Stimulated activated naive CD4-positive, alpha-beta T cell (primary cell): ENCODE data around the gene ARNT2.

Experiments used
- DNase-seq, 6 experiments: peaks; one replicate each; lab custom pipeline; 2025; lab: John Stamatoyannopoulos, UW

Gene ARNT2

GRCh38 chr15:80557441-80558234 lies 153.5 kb downstream of the ARNT2 start:
- no peak for DNase-seq

DNA sequence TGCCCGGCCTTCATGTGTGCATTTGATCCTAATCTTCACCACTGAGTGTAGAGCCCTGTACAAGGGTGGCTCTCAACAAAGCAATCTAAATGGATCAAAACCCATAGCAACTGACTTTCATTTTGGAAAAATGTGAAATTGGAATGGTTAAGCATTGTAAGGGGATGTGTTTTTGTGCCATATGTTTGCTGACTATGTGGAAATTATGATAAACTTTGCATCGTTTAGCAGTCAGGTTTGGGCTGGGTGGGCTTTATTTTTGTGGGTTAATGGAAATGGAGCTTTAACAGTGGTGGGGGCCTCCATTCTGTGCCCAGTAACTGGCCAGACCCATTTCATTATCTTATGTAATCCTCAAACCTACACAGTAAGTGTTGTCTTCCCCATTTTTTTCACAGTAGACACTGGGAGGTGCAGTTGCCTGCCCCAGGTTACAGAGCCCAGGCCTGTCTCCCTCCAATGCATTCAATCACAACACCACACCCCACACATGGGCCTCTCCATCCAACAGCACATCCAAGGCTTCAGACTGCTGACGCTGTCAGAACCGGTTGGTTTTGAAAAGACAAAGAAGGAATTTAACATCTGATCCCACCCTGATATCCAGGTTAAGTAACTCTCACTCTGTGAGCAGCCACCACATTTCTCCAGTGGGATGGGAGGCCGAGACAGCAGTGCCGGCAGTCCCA lies 154.6 kb downstream of the ARNT2 start:
- no peak for DNase-seq

DNA sequence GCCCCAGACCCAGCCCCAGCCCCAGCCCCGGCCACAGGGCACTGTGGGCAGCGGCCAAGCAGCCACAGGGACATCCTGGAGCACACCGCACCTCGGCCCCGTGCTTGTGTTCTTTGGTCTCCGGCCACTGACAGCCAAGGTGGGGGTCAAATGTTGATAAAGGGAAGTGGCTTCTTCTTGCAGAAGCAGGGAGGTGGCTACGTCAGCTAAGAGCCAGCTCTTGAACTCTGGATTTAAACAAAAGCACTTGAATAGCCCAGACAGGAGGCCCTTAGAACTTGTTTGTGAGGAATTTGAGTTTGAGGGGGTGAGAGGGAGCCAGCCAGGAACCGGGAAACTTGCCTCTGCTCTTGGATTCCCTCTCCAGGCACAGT lies 155.1 kb downstream of the ARNT2 start:
- DNase-seq = no peak

DNA sequence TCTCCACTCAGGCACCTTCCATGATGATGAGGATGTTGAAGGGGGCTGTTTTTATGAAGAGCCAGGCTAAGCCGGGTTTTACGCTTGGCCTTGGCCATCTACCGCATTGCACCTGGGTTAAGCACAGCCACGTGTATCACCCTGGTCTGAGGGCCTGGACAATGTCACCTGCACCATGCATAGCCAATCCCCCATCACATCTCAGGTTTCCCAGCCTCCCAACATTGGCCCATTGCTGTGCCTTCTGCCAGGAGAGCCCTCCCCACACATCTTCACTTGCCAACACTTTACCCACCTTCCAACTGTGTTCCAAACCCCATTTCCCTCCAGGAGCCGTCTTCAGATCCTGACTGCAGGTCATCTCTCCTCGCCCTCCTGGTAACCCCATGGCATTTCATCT lies 155.6 kb downstream of the ARNT2 start:
- no peak for DNase-seq

DNA sequence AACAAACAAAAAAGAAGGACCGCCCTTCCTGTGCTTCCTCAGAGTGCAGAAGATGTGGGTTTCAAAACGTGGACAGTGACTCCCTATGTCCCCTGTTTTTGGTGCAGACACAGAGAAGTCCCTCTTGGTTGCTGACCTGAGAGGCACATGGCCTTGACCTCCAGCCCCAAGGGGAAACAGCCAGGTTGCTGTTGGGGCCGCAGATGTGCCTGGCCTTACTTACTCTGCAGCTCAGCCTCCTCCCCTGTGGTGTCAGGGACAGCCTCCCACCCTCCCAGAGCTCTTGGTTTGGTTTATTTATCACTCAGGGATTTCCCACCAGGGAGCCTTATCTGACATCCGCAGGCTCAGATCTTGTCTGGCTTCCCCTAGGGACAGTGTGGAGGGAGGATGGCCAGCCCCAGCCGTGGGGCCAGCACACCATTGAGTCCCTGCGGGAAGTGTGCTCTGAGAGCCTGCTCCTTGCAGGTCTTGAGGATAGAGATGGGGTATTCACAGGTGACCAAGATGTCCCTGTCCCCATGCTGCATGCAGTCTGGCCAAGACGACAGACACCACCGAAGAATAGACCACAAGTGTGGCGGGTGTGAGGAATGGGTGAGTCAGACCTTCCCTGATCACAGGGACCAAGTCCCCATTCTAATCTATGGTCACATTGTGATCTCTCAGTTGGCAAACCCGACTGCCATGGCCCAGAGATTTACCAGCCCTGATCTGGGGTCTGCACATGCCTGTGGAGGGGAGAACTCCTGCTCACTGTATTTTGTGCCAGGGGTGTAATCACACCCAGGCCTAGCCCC lies 156.6 kb downstream of the ARNT2 start:
- DNase-seq = no peak

DNA sequence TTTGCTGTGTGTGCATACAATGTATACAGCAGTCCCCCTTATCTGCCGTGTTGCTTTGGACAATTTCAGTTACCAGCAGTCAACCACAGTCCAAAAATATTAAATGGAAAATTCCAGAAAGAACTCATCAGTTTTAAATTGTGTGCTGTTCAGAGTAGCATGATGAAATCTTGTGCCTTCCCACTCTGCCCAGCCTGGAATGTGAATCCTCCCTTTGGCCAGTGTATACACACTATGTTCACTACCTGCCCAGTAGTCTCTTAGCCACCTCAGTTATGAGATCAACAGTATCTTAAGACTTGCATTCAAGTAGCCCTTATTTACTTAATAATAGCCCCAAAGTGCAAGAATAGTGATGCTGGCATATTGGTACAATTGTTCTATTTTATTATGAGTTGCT lies 157.3 kb downstream of the ARNT2 start:
- DNase-seq = no peak

DNA sequence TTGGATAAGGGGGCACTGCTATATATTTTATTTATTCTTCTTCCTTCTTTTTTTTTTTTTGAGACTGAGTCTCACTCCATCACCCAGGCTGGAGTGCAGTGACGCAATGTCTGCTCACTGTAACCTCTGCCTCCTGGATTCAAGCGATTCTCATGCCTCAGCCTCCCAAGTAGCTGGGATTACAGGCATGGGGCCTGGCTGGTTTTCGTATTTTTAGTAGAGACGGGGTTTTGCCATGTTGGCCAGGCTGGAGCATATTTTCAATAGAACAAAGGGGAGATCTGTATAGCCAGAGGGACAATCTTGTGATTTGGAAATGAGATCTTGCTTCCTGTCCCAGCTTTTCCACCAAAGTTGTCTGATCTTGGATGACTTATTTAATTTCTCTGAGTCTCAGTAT lies 157.9 kb downstream of the ARNT2 start:
- DNase-seq = no peak

GRCh38 chr15:80562846-80563245 lies 158.7 kb downstream of the ARNT2 start:
- no peak for DNase-seq

DNA sequence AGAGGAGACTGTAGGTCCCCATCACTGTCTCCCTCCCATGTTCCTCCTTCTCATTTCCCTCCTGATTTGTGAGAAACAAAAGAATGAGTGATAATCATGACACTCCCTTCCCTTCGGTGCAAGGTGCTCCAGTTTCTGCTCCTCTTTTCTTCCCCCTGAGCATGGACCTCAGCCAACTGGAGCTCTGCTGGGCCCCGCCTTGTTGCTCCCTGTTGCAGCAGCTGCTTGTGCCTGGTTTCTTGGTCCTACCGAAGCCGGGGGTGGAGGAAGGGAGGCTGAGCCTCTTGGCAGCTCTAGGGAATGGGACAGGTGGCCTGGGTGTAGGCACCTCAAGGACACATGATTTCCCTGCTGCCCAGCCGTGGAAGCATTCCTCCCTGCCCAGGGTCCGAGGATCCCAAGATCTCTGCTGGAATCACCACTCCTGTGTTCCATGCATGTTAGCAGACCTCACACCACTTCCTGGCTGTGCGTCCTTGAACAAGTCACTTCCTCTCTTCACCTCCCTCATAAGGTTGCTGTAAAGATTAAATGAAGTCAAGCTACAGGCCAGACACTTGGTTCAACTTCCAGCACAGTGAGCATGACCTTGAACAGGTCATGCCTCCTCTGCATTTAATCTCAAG lies 159.3 kb downstream of the ARNT2 start:
- DNase-seq = no peak

GRCh38 chr15:80564056-80564455 lies 159.9 kb downstream of the ARNT2 start:
- no peak for DNase-seq

GRCh38 chr15:80565398-80565797 lies 161.2 kb downstream of the ARNT2 start:
- no peak for DNase-seq

GRCh38 chr15:80565988-80566387 lies 161.8 kb downstream of the ARNT2 start:
- DNase-seq = no peak

DNA sequence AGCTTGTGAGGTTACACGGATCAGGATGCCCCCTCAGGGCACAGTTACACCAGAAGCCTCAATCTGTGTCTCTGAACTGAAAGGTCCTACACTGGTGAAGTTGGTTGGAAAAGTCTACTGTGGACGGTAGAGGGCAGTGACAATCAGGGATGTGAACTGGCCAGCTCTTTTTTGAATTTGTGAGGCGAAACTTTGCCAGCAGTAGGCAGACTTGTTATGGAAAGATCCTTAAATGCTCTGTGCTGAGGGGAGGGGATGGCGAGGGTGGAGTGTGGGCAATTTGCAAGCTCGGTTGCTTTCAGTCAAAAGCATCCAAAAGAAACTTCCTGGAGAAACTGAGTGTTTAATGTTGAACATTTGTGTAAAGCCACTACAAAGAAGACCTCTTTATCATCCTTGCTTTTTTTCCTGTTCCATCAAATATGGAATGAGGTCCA lies 163.6 kb downstream of the ARNT2 start:
- DNase-seq = peak in 1 of 6 experiments; percentile 1

- no peak for DNase-seq
Measured at GRCh38 chr15:80568298-80568697, 164.1 kb downstream of the ARNT2 start.

DNA sequence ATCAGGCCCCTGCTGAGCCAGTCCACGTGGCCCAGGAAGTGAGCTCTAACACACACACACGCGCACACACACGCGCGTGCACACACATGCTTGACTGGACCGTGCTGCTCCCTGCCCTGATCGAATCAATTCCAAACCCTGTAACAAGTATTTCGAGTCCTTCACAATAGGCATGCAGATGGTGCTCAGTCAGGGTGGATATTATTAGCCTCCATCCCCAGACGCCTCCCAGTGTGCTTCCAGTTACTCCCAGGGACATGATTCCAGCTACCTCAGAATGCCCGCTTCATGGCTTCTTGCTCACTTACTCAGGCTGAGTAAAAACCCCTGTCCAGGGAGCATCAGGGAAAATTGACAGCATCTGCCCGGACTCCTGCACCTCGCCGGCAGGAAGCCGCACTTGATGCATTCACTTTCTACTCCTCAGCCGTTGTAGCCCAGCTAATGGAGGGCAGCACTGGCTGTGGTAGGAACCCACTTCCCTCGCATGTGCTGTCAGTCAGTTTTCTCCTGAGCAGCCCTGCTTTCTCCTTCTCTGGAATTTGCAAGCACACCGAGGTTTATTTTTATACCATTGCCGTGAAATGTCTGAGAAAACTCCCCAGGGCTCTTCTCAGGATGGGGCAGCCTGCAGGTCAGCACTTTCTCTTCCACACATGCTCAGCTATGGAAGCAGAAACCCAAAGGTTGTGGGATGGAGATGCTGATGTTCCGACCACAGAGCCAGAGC lies 164.9 kb downstream of the ARNT2 start:
- no peak for DNase-seq

DNA sequence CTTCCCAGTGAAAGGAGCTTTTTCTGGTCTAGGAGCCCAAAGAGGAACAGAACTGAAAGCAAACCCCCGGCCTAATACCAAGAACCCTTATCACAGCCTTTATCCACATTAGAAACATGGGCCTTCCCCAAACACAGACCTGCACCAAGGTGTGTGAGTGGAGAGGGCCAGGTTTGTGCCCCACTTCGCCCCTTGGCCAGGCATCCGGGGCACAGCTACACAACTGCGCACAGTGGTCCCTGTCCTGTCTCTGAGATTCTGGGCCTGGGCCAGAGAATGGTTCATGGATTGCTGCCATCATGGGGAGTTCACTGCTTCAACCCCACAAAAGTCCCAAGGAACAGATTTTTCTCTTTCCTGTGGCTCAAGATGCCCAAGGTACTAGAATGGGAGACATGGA lies 165.5 kb downstream of the ARNT2 start:
- DNase-seq = no peak

DNA sequence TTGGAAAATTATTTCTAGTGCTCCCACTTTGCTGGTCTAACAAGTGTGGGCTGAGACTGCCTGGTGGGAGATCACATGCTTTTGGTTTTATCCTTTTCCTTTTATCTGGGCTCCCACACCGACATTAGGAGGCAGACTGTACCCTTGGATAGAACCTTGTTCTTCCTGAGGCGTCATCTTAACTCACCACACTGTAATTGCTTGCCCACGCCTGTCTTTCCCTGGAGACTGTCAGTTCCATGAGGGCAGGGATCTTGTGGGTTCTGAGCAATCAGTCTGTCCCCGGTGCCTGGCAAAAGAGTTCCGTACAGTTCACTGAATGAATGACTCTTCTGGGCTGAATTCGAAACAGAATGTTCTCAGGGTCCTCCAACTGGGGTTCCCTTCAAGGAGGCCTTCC lies 166.4 kb downstream of the ARNT2 start:
- DNase-seq = no peak

DNA sequence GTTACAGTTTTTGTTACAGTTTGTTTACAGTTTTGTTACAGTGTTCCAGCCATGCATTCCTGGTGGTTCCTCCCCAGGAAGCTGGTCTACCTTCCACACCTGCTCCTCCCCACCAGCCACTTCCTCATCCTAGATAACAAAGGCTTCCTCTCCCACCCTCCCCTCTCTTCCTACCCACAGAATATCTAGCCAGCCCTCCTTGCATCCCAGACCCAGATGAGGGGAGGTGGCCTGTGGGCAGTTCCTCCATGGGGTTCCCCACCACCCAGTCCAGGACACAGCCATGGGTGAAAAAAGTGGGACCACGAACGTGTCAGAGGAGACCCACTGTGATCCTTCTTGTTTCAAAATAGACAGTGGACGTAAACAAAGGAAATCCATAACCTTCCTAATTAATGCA lies 168.2 kb downstream of the ARNT2 start:
- no peak for DNase-seq

- no peak for DNase-seq
Measured at GRCh38 chr15:80573606-80574005, 169.4 kb downstream of the ARNT2 start.

GRCh38 chr15:80574590-80574989 lies 170.4 kb downstream of the ARNT2 start:
- no peak for DNase-seq

- no peak for DNase-seq
Measured at GRCh38 chr15:80576519-80577090, 172.4 kb downstream of the ARNT2 start.
